Hematopoietic multipotent progenitor cell (in vitro differentiated cells): ENCODE measurements around the gene PLAU. TPM values are rescaled to one million over a fixed set of nuclear protein-coding genes. Genes with fewer than 3 reads are reported as not detected.
"Not testable (repeated sequence)": the region's sequence is repeated elsewhere in the genome, so short reads cannot be mapped to it uniquely, and the experiment has no call there.

Experiments
- DNase-seq, 3 donors: peaks; one replicate each; pipeline ENCODE4 v3.0.0-alpha.2; 2011 to 2015; ENCODE audit warnings: low read depth in 2 of 3, low spot score in 2 of 3
- total RNA-seq: library from RNA; depleted of rRNA; stranded (reverse); fragments of >200 nt; gene quantifications from one replicate; pipeline ENCODE4 v1.2.3, GENCODE V29; 2012

Gene PLAU
- total RNA-seq, 1 donor: 10.8 TPM

DNA sequence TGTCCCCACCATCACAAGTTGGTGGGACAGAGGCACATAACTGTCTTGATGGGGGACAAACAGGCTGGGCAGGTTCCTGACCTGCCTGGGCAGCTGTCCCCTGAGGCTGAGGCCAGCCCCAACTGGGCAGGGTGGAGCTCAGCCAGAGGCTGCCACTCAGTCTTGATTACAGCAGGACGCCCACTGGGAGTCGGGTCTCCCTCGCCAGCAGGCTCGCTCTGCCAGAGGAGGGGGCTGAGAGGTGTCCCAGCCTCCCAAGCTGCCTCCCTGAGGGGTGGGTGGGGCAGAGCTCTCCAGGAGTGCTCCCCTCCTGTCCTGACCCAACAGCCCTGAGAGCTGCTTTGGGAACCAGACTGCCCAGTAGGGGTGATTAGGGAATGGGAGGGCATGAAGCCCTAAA lies 34.8 kb upstream of the PLAU start:
- DNase-seq: no peak

DNA sequence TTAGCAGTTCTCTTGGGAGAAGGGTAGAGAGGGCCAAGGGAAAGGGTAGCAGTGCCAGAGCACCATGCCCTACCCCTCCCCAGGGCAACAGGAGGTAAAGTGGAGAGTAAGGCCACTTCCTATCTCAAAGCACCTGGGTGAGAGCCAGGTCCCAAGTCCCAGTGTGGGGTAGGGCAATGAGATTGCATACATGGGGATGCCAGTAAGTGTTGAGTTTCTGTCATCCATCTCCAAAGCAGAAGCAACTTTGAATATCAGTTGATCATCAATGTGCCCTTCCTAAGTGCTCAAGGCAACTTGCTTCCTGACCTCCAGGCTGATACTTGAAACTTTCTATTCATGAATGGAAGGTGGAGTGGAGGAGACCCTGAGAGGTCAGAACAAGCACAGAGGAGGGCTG lies 34.4 kb upstream of the PLAU start:
- no peak for DNase-seq

DNA sequence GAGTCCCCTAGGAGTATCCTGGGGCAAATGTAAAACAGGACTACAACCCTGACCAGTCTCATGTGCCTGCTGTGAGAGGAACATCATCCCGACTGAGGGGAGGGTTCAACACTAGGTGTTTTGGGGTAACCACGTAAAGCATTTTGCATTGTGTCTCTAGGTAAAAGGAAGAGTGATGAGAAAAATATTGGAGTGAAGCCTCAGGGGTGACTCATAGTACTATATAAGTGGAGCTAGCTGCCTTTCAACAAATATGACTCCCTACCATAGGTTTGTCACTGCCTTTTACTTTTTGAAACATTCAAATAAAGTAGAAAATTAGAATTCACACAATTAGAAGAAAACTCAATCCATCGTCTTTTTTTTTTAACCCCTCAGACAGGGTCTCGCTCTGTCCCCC lies 34.0 kb upstream of the PLAU start:
- DNase-seq: no peak

DNA sequence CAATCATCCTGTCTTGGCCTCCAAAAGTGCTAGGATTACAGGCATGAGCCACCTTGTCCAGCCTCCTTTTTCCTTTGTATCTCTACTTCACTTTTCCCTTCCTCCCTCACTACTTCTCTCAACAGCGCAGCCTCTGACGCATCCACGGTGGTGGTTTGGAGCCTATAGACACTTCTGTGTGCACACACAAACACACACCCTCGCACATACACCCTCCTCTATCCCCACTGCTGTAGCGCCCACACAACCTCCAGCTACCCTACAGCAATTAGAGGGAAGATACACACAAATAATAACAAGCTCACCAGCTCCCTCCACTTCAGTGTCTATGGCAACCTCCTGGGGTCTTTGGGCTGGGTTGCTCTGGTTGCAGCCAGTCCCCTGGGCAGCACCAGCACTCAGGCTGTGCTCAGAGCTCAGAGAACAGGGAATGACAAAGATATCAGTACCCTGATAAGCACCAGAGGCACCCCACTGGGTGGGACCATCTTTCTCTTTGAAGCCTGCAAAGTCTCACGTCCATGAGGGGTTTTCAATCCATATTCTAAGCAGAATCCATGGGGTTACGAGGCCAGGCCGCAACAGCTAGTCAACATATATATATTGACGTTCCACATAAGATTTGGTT lies 33.3 kb upstream of the PLAU start:
- no peak for DNase-seq

DNA sequence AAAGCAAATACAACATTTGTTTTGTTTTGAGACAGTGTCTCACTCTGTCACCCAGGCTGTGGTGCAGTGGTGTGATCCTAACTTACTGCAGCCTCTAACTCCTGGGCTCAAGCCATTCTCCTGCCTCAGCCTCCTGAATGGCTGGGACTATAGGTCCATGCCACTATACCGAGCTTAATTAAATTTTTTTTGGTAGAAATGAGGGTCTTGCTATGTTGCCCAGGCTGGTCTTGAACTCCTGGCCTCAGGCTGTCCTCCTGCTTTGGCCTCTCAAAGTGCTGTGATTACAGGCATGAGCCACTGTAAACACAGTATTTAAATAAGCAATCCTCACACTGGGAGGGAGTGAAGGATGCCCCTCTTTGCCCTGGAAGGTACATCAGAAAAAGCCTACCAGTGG lies 32.6 kb upstream of the PLAU start:
- no peak for DNase-seq

DNA sequence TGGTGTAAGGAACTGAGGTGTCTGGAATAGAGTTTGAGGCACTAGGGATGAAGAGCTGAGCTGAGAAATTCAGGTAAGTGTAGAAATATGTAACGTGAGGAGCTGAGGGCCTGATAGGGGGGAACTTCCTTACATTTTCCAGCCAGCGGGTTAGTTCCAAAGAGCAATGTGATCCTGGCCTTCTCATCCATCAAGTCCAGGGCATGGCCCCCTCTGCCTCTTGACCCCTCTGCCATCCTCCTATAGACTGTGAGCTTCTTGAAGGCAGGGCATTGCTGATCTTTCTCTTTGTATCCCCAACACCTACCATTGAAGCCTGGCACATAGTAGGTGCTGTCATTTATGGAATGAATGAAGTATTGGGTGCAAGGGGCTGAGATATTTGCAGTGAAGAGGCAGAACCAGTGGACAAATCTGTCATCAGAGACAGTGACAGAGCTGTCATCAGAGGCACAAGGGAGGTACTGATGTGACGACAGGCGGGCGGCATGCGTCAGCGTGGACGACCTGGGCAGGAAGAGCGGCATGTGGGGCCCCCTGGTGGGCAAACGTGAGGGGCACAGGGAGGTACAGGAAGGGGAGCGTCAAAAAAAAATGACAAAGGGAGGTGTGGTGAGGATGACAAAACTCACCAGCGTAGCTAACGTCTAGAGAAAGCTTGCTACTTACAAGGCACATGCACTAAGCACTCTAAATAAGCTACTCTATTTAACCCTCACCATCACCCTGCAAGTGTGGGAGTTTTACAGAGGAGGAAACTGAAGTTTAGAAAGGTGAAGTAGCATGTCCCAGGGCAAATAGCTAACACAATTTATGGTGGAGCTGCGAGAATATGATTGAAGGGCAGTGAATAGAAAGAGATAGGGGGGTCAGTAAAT lies 31.4 kb upstream of the PLAU start:
- DNase-seq: peak; percentile 95 to 96 (median 95)

DNA sequence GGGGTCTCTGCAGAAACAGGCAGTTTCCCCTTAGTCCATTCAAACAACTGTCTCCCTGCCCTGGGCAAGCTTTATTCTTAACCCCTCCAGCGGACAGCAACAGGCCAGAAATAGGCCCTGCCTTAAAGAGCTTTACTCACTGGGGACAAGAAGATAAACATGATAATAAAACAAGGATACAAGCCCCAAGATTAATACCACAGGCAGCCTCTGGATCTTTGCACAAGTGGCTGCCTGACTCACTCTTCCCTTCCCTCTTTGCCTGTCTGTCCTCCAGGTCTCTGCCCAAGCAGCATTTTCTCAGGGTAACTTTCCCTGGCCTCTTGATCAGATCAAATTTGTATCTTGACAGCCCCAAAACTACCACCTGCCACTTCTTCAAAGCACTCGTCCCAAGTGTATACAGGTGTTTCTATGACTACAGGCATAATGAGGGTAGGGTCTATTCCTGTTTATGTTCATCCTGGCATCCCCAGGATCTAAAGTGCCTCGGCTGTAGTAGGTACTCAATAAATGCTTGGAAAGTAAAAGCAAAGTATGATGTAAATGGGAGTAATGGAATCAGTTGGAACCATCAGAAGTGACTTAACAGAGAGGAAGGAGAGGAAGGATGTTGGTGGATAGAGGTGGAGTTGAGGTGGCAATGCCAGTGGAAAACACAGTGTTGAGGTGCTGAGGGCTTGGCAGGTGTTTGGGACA lies 29.6 kb upstream of the PLAU start:
- DNase-seq: no peak

DNA sequence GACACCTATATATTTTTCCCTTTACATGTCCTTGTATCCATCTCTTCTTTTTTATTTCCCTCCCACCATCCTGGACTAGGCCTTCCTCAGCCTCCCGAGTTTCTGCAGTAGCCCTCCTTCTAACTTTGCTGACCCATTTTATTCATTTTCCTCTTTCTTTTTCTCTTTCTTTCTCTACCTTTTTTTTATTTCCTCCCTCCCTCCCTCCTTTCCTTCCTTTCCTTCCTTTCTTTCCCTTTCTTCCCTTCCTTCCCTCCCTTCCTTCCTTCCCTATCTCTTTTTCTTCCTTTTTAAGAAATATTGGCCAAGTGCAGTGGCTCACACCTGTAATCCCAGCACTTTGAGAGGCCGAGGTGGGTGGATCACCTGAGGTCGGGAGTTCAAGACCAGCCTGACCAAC lies 26.9 kb upstream of the PLAU start:
- no peak for DNase-seq

DNA sequence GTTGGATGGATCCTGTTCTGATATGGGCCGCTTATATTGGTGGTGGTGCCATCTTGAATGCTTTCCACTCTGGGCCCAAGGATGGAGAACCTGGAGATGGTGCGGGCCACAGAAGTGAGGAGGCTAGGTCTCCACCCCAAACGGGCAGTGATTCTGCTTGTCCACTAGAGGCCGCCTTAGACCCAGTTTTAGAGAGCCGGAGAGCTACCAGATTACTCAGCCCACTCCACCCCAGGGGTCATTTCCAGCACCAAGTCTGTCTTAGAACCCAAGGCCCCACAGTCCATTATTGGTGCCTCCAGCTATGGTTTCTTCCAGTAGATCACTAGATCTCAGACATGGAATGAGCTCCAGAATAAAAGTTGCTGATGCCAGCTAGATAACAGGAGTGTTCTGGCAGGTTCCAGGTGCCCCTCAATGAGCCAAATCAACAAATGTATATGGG lies 24.8 kb upstream of the PLAU start:
- DNase-seq: peak; percentile 44 to 78 (median 73)

DNA sequence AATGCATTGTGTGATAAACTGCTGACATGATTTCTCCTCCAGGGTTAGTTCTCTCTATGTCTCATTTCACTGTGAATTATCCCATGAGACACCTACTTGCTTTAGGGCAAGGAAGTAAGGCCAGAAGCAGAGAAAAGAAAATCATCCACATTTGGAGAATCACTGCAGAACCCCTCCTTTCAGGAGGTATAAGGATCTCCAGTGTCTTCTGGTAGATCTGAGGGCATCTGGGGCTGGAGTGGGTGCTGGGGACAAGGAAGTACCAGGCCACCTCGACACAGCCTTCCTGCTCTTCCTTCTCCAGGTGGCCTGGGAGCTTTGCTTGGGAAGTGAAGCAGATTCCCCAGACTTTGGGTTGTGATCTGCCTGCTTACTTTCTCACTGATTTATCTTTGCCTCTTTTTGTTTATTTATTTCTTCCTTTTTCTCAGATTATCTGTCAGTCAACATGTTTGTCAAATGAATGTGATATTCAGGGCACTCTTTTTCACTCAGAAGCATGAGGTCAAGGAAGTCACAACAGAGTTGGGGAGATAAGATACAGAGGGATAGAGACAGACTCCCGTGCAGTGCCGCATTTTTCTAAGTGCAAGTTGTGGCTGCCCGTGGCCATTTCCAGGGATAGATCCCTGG lies 24.2 kb upstream of the PLAU start:
- no peak for DNase-seq

DNA sequence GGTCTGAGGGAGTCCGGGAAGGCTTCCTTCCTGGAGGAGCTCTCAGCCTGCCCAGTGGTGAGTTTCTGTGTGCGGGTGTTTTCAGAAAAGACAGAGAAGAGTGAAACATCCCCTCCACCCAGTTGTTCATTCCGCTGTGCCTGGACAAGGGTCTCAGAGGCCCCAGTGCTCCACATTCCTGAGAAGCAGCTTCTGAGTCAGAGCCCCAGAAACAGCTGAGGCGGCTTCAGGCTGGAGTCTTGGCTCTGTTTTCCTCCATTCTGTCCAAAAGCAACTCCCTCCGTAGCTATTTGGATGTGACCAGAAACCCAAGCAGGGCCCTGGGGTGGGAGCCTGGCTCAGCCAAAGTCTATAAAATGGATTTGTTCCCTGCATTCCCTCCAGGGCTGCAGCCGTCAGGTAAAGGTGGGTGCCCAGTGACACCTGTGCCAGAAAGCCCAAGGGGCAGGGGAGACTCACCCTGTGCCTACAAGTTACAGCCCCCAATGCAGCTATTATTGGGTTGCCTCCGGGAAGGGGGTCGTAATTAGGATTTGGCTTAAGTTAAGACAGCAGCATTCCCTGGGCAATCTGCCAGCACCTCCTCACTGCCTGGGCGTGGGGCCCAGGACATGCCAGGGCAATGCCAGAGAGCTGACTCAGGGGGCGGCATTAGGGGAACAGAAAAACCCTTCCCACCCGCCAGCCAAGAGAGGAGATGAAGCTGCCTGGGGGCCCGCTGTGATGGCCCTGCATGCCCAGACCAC lies 23.5 kb upstream of the PLAU start:
- DNase-seq: no peak

DNA sequence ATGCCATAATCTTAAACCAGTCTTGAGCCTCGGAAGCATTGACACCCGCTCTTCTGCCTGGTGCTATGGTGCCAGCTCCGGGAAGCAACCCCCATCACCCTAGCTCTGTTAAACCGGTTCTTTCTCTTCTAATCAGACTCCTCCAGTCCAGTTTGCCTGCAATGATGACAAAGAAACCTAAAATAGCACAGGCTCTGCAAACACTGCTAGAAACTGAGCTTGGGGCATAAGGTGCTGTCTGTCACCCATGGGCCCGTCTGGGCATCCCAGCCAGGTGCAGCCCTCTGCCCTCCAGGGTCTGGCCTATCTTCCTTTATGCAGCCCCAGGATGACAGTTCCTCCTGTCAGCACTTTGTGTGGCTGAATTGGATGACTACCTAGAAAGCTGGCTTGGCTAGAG lies 22.4 kb upstream of the PLAU start:
- DNase-seq: no peak

DNA sequence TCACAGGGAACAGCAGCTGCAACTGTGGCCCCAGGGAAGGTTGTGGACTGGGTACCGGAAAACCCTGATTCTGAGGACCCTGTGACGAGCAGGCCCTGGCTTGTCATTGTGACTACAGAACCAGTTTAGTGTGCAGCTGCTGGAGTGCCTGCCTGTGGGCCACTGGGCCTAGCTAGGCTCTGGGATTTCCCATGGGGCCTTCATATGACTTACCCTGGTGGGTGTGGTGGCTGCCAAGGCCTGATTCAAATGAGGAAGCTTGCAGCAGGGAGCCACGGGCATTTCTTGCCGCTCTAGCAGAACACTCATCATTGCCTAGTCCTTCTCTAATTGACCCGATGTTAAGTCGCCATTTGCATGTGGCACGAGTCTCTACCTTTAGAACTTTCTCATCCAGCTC lies 21.9 kb upstream of the PLAU start:
- DNase-seq: peak in 2 of 3 donors; percentile 81 to 87

DNA sequence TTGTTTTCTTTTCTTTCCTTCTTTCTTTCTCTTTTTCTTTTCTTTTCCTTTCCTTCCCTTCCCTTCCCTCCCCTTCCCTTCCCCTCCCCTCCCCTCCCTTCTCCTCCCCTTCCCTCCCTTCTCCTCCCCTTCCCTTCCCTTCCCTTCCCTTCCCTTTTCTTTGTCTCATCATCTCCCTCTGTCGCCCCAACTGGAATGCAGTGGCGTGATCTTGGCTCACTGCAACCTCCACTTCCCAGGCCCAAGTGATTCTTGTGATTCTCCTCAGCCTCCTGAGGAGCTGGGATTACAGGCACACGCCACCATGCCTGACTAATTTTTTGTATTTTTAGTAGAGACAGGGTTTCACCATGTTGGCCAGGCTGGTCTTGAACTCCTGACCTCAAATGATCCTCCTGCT lies 21.5 kb upstream of the PLAU start:
- not testable (repeated sequence) for DNase-seq

DNA sequence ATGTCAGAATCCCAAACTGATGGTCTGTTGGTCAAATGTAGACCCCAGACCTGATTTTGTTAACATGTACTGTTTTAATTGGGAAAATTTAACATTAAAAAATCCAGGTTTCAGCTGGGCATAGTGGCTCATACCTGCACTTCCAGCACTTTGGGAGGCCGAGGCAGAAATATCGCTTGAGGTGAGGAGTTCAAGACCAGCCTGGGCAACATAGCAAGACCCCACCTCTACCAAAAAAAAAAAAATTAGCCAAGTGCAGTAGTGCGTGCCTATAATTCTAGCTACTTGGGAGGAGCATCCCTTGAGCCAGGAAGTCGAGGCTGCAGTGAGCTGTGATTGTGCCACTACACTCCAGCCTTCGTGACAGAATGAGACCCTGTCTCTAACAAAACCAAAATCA lies 20.7 kb upstream of the PLAU start:
- no peak for DNase-seq

DNA sequence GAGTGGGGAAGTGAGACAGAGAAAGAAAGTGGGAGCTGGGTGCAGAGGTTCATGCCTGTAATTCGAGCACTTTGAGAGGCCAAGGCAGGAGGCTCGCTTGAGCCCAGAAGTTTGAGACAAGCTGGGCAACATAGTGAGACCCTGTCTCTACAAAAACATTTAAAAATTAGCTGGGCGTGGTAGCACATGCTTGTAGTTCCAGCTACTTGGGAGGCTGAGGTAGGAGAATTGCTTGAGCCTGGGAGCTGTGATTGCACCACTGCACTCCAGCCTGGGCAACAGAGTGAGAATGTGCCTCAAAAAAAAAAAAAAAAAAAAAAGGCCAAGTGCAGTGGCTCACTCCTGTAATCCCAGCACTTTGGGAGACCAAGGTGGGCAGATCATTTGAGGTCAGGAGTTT lies 20.1 kb upstream of the PLAU start:
- DNase-seq: not testable (repeated sequence)

DNA sequence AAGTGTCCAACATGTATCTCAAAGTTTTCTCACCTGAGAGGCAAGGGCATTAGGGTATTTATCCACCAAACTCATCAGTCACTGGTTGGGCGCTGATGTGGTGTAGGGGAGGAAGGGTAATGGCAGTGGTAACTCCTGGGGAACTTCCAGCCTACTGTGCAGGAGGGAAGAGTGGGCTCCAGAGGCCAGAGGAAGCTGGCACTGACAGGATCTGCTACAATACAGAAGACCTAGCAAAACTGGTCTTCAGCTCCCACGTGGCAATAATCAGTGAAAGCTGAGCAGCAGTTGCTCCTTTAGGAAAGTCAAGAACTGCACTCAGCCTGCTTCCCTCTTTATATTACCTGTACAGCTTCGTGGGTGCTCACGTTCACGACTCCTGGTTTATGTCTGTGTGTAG lies 19.4 kb upstream of the PLAU start:
- DNase-seq: no peak

DNA sequence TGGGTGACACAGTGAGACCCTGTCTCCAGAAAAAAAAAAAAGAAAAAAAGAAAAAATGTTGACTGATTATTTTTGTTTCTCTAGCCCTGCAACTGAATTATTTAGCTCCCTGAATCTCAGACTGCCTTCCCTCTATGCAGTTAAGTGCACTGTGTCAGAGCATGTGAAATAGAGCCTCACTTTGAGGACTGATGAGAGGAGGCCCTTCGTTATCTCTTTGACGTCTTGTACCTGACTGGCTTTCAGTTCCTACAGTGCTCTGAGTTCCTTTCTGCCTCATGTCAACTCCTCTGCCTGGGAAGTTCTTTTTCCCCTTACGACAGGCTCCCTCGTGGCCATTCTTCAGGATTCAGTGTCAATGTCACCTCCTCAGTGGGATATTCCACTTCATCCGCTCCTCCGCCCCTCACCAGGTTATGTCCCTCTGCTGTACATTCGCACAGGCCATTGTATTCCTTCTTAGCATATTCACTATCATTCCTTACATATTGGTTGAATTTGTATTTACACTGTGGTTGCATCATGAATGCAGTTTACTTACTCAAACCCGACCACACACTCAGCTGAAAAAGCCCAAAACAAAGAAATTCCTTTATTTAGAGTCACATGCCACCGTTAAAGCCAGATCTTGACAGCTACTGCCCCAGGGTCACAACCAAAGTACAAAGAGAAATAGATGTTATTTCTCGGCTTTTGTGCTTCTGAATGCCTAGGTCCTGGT lies 18.5 kb upstream of the PLAU start:
- DNase-seq: no peak

DNA sequence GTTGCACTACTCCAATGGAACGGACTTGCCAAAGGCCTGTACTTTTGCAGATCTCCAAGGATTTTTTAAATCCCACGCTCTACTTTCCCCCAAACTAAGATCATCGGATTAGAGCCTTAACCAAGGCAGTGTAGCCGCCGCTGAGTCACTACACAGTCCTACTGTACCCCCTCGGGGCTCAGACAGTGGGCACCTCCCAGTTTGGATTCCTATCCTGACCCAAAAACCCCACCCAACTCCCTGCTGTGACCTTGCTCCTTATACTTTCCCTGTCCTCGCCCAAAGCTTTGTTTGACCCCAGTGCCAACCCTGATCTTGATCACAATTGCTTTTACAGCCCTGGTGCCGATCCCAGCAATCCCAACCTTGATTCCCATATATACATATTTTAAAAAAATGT lies 17.5 kb upstream of the PLAU start:
- DNase-seq: no peak
